WTC11 (cell line): Measurements from ENCODE around the gene BCAS1.

Source experiments
- CBFB ChIP-seq: sonication (generic); formaldehyde crosslinking; IDR thresholded peaks from 2 replicates; pipeline ENCODE4 v1.8.1; 2022; ENCODE audit warnings: mild to moderate bottlenecking, low read depth, missing genetic modification reagents
- CREB1 ChIP-seq: sonication (generic); formaldehyde crosslinking; IDR thresholded peaks from 2 replicates; pipeline ENCODE4 v1.8.0; 2023; ENCODE audit warnings: mild to moderate bottlenecking, missing genetic modification reagents
- CREM ChIP-seq: sonication (generic); formaldehyde crosslinking; IDR thresholded peaks from 2 replicates; pipeline ENCODE4 v1.8.1; 2022; ENCODE audit warnings: mild to moderate bottlenecking, missing genetic modification reagents, moderate library complexity
- ESRRA ChIP-seq: sonication (generic); formaldehyde crosslinking; IDR thresholded peaks from 2 replicates; pipeline ENCODE4 v1.8.1; 2022; ENCODE audit warnings: mild to moderate bottlenecking, missing genetic modification reagents, borderline replicate concordance
- GABPB1 ChIP-seq: sonication (generic); formaldehyde crosslinking; IDR thresholded peaks from 2 replicates; pipeline ENCODE4 v1.8.1; 2023; ENCODE audit warnings: mild to moderate bottlenecking, missing genetic modification reagents
- NFYB ChIP-seq: sonication (generic); formaldehyde crosslinking; conservative IDR thresholded peaks from 2 replicates; pipeline ENCODE4 v1.8.0; 2022; ENCODE audit warnings: low read depth, missing genetic modification reagents
- NR2C2 ChIP-seq: sonication (generic); formaldehyde crosslinking; IDR thresholded peaks from 2 replicates; pipeline ENCODE4 v1.8.0; 2022; ENCODE audit warnings: mild to moderate bottlenecking, missing genetic modification reagents
- RELA ChIP-seq: sonication (generic); formaldehyde crosslinking; IDR thresholded peaks from 2 replicates; pipeline ENCODE4 v1.8.1; 2022; ENCODE audit warnings: missing genetic modification reagents, mild to moderate bottlenecking, borderline replicate concordance
- ZNF219 ChIP-seq: sonication (generic); formaldehyde crosslinking; IDR thresholded peaks from 2 replicates; pipeline ENCODE4 v1.8.0; 2023; ENCODE audit warnings: missing genetic modification reagents, mild to moderate bottlenecking, borderline replicate concordance
- ZNF263 ChIP-seq: sonication (generic); formaldehyde crosslinking; IDR thresholded peaks from 2 replicates; pipeline ENCODE4 v1.8.1; 2022; ENCODE audit warnings: low read depth, mild to moderate bottlenecking, moderate library complexity, missing genetic modification reagents
- TF ChIP-seq, protein P1 (sequence below): fragments of 200-600 bp; IDR thresholded peaks from 2 replicates; pipeline ENCODE4 v1.8.0; 2022; ENCODE audit warnings: antibody characterized with exemption
- TF ChIP-seq, protein P2 (sequence below): sonication (generic); formaldehyde crosslinking; IDR thresholded peaks from 2 replicates; pipeline ENCODE4 v1.8.1; 2022; ENCODE audit warnings: mild to moderate bottlenecking, moderate library complexity, missing genetic modification reagents
- TF ChIP-seq, protein P3 (sequence below): sonication (generic); formaldehyde crosslinking; IDR thresholded peaks from 2 replicates; pipeline ENCODE4 v1.8.0; 2022; ENCODE audit warnings: mild to moderate bottlenecking, missing genetic modification reagents
- TF ChIP-seq, protein P4 (sequence below): sonication (generic); formaldehyde crosslinking; IDR thresholded peaks from 2 replicates; pipeline ENCODE4 v1.8.1; 2023; ENCODE audit warnings: mild to moderate bottlenecking, missing genetic modification reagents

DNA sequence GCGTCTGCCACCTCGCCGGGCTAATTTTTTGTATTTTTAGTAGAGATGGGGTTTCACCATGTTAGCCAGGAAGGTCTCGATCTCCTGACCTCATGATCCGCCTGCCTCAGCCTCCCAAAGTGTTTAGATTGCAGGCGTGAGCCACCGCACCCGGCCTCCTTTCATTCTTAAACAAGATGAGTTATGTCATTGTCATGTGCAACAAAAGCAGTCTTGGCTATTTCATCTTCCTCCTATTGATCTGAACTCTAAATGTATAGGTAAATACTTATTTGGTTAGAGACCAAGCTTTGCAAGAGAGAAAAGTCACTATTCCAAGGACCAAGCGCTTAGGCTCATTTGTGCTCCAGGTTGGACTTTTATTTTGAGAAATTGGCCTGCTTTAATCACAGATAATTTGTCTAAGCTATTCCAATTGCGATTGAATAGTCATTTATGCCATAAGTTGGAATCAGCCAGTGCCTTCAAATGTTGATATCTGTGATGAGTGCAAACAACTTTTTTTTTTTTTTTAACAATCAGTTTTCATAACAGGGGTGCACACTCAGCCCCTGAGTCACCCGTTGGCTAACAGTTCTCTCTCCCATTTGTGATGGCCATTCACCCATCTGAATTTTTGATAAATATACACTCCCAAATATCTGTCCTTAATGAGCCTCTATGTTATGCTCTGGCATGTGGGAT, 167.3 kb downstream of the BCAS1 start:
- TF ChIP-seq NR2C2, result no peak
- TF ChIP-seq, protein P1, sequence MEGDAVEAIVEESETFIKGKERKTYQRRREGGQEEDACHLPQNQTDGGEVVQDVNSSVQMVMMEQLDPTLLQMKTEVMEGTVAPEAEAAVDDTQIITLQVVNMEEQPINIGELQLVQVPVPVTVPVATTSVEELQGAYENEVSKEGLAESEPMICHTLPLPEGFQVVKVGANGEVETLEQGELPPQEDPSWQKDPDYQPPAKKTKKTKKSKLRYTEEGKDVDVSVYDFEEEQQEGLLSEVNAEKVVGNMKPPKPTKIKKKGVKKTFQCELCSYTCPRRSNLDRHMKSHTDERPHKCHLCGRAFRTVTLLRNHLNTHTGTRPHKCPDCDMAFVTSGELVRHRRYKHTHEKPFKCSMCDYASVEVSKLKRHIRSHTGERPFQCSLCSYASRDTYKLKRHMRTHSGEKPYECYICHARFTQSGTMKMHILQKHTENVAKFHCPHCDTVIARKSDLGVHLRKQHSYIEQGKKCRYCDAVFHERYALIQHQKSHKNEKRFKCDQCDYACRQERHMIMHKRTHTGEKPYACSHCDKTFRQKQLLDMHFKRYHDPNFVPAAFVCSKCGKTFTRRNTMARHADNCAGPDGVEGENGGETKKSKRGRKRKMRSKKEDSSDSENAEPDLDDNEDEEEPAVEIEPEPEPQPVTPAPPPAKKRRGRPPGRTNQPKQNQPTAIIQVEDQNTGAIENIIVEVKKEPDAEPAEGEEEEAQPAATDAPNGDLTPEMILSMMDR, result no peak
- TF ChIP-seq CBFB, result no peak
- no peak for TF ChIP-seq ZNF263 (CRISPR knock-in tag)
- no peak for TF ChIP-seq ESRRA (CRISPR knock-in tag)
- TF ChIP-seq, protein P2, sequence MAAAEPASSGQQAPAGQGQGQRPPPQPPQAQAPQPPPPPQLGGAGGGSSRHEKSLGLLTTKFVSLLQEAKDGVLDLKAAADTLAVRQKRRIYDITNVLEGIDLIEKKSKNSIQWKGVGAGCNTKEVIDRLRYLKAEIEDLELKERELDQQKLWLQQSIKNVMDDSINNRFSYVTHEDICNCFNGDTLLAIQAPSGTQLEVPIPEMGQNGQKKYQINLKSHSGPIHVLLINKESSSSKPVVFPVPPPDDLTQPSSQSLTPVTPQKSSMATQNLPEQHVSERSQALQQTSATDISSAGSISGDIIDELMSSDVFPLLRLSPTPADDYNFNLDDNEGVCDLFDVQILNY (CRISPR knock-in tag), result no peak
- no peak for TF ChIP-seq GABPB1 (CRISPR knock-in tag)
- TF ChIP-seq, protein P3, sequence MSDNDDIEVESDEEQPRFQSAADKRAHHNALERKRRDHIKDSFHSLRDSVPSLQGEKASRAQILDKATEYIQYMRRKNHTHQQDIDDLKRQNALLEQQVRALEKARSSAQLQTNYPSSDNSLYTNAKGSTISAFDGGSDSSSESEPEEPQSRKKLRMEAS (CRISPR knock-in tag), result no peak
- TF ChIP-seq, protein P4, sequence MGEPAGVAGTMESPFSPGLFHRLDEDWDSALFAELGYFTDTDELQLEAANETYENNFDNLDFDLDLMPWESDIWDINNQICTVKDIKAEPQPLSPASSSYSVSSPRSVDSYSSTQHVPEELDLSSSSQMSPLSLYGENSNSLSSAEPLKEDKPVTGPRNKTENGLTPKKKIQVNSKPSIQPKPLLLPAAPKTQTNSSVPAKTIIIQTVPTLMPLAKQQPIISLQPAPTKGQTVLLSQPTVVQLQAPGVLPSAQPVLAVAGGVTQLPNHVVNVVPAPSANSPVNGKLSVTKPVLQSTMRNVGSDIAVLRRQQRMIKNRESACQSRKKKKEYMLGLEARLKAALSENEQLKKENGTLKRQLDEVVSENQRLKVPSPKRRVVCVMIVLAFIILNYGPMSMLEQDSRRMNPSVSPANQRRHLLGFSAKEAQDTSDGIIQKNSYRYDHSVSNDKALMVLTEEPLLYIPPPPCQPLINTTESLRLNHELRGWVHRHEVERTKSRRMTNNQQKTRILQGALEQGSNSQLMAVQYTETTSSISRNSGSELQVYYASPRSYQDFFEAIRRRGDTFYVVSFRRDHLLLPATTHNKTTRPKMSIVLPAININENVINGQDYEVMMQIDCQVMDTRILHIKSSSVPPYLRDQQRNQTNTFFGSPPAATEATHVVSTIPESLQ, result no peak
- no peak for TF ChIP-seq RELA (CRISPR knock-in tag)
- TF ChIP-seq NFYB (CRISPR knock-in tag), result no peak
- no peak for TF ChIP-seq CREB1 (CRISPR knock-in tag)
- no peak for TF ChIP-seq CREM (CRISPR knock-in tag)
- TF ChIP-seq ZNF219, result no peak
